ENCODE data around the gene EXOSC7.
"Not testable (repeated sequence)": the region's sequence is repeated elsewhere in the genome, so short reads cannot be mapped to it uniquely, and the experiment has no call there.

Gene EXOSC7

DNA sequence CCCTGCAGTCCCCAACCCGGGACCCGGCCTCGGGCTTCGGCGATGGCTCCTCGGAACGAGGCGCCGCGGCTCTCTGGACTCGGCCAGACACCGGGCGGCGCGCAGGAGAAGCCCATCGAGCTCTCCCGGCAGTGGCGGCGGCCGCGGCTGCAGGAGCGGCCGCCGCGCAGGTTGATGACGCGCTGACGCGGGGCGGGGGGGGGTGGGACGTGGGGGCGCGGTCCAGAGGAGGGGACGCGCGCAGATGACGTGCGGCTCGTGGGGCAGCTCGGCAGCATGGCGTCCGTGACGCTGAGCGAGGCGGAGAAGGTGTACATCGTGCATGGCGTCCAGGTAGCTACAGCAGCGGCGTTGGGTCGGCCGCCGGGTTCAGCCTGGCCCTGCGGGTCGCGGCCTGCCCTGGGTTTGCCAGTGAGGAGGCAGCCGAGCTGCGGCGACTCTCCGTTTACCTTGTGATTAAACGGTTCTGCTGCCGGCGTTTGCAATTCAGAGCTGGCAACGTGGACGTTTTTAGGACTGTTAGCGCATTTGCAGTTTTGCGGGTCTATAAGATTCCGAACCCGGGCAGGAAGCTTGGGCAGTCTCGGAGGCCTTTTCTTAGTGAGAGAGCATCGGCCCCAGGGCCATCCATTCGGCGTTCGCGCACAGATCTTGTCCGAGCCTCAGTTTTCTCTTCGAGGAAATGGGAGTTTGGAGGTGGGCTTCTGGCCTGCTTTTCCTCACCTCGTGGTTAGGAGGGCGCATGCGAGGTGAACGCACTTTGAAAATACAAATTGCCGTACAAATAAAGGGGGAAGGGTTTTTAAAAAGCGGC is at the start of gene EXOSC7, which contains the start of gene ZDHHC3:
TSS of gene EXOSC7 (plus strand) at position 243 of the 814 bp plus-strand sequence. CDS start at position 277, 34 bp downstream.
TSS of gene ZDHHC3 (minus strand) at position 173 of the 814 bp plus-strand sequence. CDS start 16,738 bp downstream, outside the sequence.
- peak; percentile 98 for DNase-seq (ENCODE audit: low spot score)

DNA sequence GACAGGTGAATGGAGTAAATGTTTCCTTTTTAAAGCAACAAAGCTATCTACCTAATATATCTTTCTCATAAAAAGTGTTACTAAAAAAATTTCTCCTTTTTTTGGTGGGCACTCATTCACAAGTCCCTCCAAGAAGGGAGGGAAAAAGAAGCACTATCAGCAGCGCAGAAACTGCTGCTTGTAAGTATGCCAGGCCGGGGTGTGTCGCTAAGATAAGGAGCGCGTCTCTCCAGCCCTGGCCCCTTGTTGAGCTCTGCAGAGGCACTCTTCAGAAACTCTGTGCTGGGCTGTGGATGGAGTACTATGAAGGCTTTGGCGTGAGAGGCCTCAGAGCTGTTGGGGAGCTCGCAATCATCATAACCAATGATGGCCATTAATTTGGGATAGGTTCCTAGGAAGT is 49.1 kb upstream of the EXOSC7 start:
- DNase-seq (ENCODE audit: low spot score), result no peak

- no peak for DNase-seq (ENCODE audit: low spot score)
Measured at GRCh38 chr3:44927371-44927770, 48.7 kb upstream of the EXOSC7 start.

GRCh38 chr3:44929782-44930181 is 46.3 kb upstream of the EXOSC7 start:
- DNase-seq (ENCODE audit: low spot score), result no peak

DNA sequence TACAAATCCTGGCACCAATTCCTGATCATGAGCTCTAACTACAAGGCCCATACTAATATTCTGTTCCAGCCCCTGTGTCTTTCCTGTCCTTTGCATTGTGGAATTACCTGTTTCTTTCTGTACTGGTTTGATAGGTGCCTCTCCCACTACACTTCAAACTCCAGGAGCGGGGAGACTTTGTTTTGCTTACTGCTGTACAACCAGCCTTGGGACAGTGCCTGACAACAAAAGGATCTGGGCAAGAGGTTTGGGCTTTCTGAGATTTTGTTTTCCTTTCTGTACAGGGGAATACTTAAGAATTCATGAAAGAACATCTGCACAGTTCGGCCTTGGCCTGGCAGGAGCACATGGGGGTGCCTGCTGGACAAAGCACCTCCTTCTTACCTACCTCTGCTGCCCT is 45.1 kb upstream of the EXOSC7 start:
- no peak for DNase-seq (ENCODE audit: low spot score)

- DNase-seq (ENCODE audit: low spot score), result no peak
Measured at GRCh38 chr3:44931791-44932190, 44.3 kb upstream of the EXOSC7 start.

GRCh38 chr3:44932271-44932670 is 43.8 kb upstream of the EXOSC7 start:
- no peak for DNase-seq (ENCODE audit: low spot score)

DNA sequence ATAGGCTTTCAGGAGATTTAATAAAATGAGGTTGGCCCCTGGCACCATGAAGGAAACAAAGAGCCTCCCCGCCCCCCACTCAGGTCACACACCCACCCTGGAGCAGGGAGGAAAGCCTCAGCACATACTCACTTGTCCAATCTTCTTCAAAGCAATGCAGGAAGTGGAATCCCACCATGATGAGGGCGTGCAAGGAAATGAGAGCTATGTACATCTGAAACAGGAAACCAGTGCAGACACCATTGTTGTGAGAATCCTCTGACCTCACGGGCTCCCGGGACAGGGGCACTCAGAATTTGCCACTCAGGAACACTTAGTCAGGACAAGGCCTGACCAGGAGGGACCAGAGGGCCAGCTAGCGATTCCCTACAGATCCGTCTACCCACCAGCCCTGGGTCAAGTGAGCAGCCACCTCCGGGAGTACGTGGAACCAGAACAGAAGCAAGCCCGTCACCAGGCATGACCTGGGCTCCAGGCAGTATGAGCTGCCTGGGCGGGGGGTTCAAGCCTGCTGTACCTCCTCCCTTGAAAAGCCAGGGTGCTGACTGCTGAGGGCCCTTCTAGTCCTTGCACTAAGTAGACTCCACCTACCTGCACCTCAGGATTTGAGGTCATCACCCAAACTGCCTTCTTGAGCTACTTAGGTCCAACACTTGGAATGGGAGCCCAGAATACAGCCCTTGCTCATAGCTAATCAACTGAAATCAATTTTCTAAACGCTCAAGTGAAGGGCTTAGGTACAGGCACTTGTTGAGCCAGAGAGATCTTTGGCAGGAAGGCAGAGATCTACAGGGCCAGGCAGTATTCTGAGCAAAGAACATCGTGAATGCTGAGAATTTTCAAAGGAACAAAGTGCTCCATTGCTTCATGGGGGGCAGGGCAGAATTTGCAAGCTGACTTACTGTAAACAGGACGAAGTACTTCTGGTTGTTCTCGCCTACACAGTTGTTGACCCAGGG is 42.8 kb upstream of the EXOSC7 start:
- no peak for DNase-seq (ENCODE audit: low spot score)

- DNase-seq (ENCODE audit: low spot score), result no peak
Measured at GRCh38 chr3:44939581-44940036, 36.4 kb upstream of the EXOSC7 start.

- DNase-seq (ENCODE audit: low spot score), result no peak
Measured at GRCh38 chr3:44942202-44942921, 33.7 kb upstream of the EXOSC7 start.

GRCh38 chr3:44948239-44948638 is 27.8 kb upstream of the EXOSC7 start:
- no peak for DNase-seq (ENCODE audit: low spot score)

- not testable (repeated sequence) for DNase-seq (ENCODE audit: low spot score)
Measured at GRCh38 chr3:44949770-44950169, 26.3 kb upstream of the EXOSC7 start.

GRCh38 chr3:44950275-44950734 is 25.7 kb upstream of the EXOSC7 start:
- peak; percentile 57 for DNase-seq (ENCODE audit: low spot score)

DNA sequence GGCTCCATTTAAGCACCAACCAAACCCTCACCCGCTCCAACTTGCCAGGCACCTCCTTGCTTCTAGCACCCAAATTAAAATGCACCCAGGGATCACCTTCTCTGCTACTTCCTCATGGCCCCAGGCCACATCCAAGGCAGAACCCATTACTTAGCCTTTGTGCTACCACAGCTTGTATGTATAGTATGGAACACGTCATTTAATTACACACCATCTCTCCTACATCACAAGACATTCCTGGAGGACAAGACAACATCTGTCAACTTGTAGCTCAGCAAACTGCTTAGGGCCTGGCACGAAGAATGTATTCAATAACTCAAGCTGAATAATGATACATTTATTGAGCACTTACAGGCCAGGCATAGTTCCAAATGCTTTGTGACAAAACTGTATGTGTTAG is 23.4 kb upstream of the EXOSC7 start:
- DNase-seq (ENCODE audit: low spot score), result no peak

- DNase-seq (ENCODE audit: low spot score), result no peak
Measured at GRCh38 chr3:44954304-44954703, 21.7 kb upstream of the EXOSC7 start.

DNA sequence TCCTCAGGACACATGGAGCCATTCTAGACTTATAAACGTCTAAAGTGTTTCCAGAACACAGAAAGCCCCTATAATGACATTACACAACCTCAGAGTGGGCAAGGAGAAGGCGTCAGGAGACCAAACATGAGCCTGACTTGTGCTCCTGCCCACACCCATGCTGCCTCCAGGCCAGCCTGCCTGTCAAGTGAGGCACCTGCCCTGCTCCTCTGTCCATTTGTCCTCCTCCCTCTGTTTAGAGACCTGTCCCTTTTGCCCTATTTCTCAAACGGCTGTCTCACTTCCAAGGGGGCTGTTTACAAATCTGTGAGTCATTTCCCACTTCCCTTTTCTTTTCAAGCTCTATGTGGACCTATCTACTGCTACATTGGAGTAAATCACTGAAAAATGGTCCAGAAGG is 21.1 kb upstream of the EXOSC7 start:
- no peak for DNase-seq (ENCODE audit: low spot score)

- no peak for DNase-seq (ENCODE audit: low spot score)
Measured at GRCh38 chr3:44955917-44956316, 20.1 kb upstream of the EXOSC7 start.

DNA sequence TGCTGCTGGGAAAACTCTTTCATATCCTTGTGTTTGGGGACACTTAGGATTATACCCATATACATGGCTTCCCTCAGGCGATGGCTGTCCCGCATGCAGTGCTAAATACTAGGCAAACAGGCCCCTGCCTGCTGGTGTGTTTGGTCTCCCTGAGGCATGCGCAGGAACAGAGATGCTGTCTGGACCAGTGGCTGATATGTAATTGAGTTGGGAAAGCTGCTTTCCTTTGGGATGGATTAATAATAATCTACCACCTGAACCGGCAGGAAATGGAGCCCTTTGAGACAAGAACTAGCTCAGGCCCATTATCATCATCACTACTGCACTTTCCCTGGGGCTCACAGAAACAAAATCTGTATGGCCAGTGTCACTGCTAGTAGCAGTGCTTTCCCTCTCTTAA is 18.1 kb upstream of the EXOSC7 start:
- DNase-seq (ENCODE audit: low spot score), result no peak

- no peak for DNase-seq (ENCODE audit: low spot score)
Measured at GRCh38 chr3:44958386-44958785, 17.7 kb upstream of the EXOSC7 start.

GRCh38 chr3:44960387-44961026 is 15.5 kb upstream of the EXOSC7 start:
- DNase-seq (ENCODE audit: low spot score), result no peak

- DNase-seq (ENCODE audit: low spot score), result no peak
Measured at GRCh38 chr3:44961888-44962287, 14.2 kb upstream of the EXOSC7 start.
